Right lobe of liver (tissue), 6 donors: ENCODE measurements around the gene FAM32A. TPM values are rescaled to one million over a fixed set of nuclear protein-coding genes. Genes with fewer than 3 reads are reported as not detected.

Experiments used
- ATAC-seq, 4 donors: fragments of 200-7000 bp; cut with Tn5 transposase; one replicate each; pipeline ENCODE4 v1.9.1; 2020; ENCODE audit warnings: mild to moderate bottlenecking in 4 of 4, moderate library complexity in 4 of 4
- DNase-seq, 3 donors: peaks; one replicate each; pipeline ENCODE4 v3.0.0-alpha.2; 2020
- H3K27ac ChIP-seq, 3 donors: fragments of 200-600 bp; one replicate each; pipeline ENCODE4 v1.8.0; 2022
- H3K27me3 ChIP-seq, 2 donors: fragments of 200-600 bp; one replicate each; pipeline ENCODE4 v1.8.0; 2022
- H3K36me3 ChIP-seq, 4 donors: fragments of 200-600 bp; sonication (generic) in 1 of 4; one replicate each; pipeline versions ENCODE4 v1.5.1 to v1.8.0; 2017 to 2022; ENCODE audit warnings: control low read depth in 1 of 4
- H3K4me1 ChIP-seq, 4 donors: fragments of 200-600 bp; sonication (generic) in 1 of 4; one replicate each; pipeline versions ENCODE4 v1.5.1 to v1.8.0; 2017 to 2022; ENCODE audit warnings: control low read depth in 1 of 4
- H3K4me3 ChIP-seq, 3 donors: fragments of 200-600 bp; one replicate each; pipeline ENCODE4 v1.8.0; 2022
- H3K9me3 ChIP-seq, 4 donors: fragments of 200-600 bp; sonication (generic) in 1 of 4; one replicate each; pipeline versions ENCODE4 v1.5.1 to v1.8.0; 2017 to 2022; ENCODE audit warnings: control low read depth in 1 of 4
- CTCF ChIP-seq, 4 donors: fragments of 200-600 bp in 3 of 4; fragments of 450-650 bp in 1 of 4; IDR thresholded peaks; one replicate each; pipeline versions ENCODE4 v1.5.1 to v1.8.0; 2016 to 2022; ENCODE audit warnings: antibody characterized with exemption in 4 of 4, mild to moderate bottlenecking in 2 of 4
- POLR2A ChIP-seq: fragments of 450-650 bp; IDR thresholded peaks from one replicate; pipeline ENCODE4 v1.6.1; 2017; ENCODE audit warnings: antibody characterized with exemption, mild to moderate bottlenecking
- WGBS: methylation state at CpG from one replicate; pipeline ENCODE4 v1.1.6; 2018; ENCODE audit warnings: low coverage, low lambda C conversion rate; ENCODE audit not compliant: insufficient coverage; ENCODE audit errors: missing lambda C conversion rate; 5-methylcytosine and 5-hydroxymethylcytosine counted together
- intact Hi-C, 2 donors: fragments of 100-400 bp; cut with DNase I; formaldehyde crosslinking; loops; one replicate each; pipeline versions ENCODE4 v1.11.2 to v1.14.1; 2022
- total RNA-seq, 6 experiments: library from RNA; depleted of rRNA in 2 of 6; stranded (reverse); fragments of >200 nt in 2 of 6; fragmentation: NEBNext Ultra II Directional in 3 of 6; extraction: Animal tissue kit (Norgen Biotek cat#: 25700) in 3 of 6; gene quantifications; one replicate each; pipeline versions ENCODE4 v1.1.0 to v1.2.4, GENCODE V29; 2016 to 2023
- donor health status: DM: no; HTN: yes; CAD: no.
- donor health status: DM: no; HTN: no; CAD: no.
- donor health status: DM: no; HTN: no; CAD: no.
- donor health status: DM: no; HTN: yes; CAD: no.
- donor health status: DM: no; HTN: yes; CAD: no.

The FAM32A gene
- total RNA-seq, 6 experiments from 2014 or later = 32.1 to 65.8 (median 37.5) TPM

- WGBS = 42% methylated on average over 12 of the region's 20 CpGs
- no peak for TF ChIP-seq POLR2A
- peak overlapping the region in 2 of 3 donors; percentile 4 to 18 for H3K4me3 ChIP-seq
- intact Hi-C loops = no loop called here
- H3K27me3 ChIP-seq = no peaks in the 10 kb centered on the region
- H3K27ac ChIP-seq = peak overlapping the region in 2 of 3 donors; percentile 76 to 82
- peaks cover 2 to 86% (median 41%) of the 10 kb centered on the region in 4 donors for H3K4me1 ChIP-seq
- H3K36me3 ChIP-seq = peaks cover 0 to 13% (median 4%) of the 10 kb centered on the region in 4 donors
- ATAC-seq = peak; percentile 66 to 81 (median 74)
- peak; percentile 69 to 91 (median 85) for DNase-seq
- no peaks in the 10 kb centered on the region for H3K9me3 ChIP-seq
These were observed 15.1 kb downstream of the FAM32A start for GRCh38 chr19:16200038-16201010.

GRCh38 chr19:16201011-16201391, 15.8 kb downstream of the FAM32A start:
- Histone ChIP-seq H3K36me3 (peaks cover 0 to 13% (median 4%) of the 10 kb centered on the region in 4 donors), H3K4me1 (peaks cover 3 to 90% (median 44%) of the 10 kb centered on the region in 4 donors), H3K9me3 (no peaks in the 10 kb centered on the region), H3K27ac (peak overlapping the region in 2 of 3 donors; percentile 62 to 76), H3K27me3 (no peaks in the 10 kb centered on the region), H3K4me3 (no peak overlapping the region)
- TF ChIP-seq CTCF (IDR thresholded peaks at IDR 0.05) (no peak), POLR2A (no peak)
- ATAC-seq = no peak
- 78% methylated on average over 4 of the region's 4 CpGs for WGBS
- intact Hi-C loops = no loop called here
- no peak for DNase-seq

GRCh38 chr19:16202320-16203255, 17.4 kb downstream of the FAM32A start:
- peak in 1 of 4 donors; percentile 2 for ATAC-seq
- no peak overlapping the region for H3K4me3 ChIP-seq
- H3K4me1 ChIP-seq = peaks cover 3 to 80% (median 40%) of the 10 kb centered on the region in 4 donors
- no peaks in the 10 kb centered on the region for H3K9me3 ChIP-seq
- intact Hi-C loops = no loop called here
- 44% methylated on average over 18 of the region's 22 CpGs for WGBS
- TF ChIP-seq CTCF (IDR thresholded peaks at IDR 0.05) = no peak
- peak overlapping the region in 1 of 3 donors; percentile 18 for H3K27ac ChIP-seq
- H3K36me3 ChIP-seq = peaks cover 0 to 17% (median 4%) of the 10 kb centered on the region in 4 donors
- DNase-seq = no peak
- no peaks in the 10 kb centered on the region for H3K27me3 ChIP-seq

GRCh38 chr19:16203256-16204004, 18.2 kb downstream of the FAM32A start:
- Histone ChIP-seq H3K36me3 (peaks cover 0 to 26% (median 11%) of the 10 kb centered on the region in 4 donors), H3K27ac (no peak overlapping the region), H3K27me3 (no peaks in the 10 kb centered on the region), H3K4me3 (no peak overlapping the region), H3K9me3 (no peaks in the 10 kb centered on the region), H3K4me1 (peaks cover 3 to 78% (median 40%) of the 10 kb centered on the region in 4 donors)
- ATAC-seq (no peak), DNase-seq (peak in 1 of 3 donors; percentile 40)
- TF ChIP-seq CTCF (IDR thresholded peaks at IDR 0.05) = no peak
- intact Hi-C loops = no loop called here
- 90% methylated on average over 2 of the region's 19 CpGs for WGBS
